Stomach smooth muscle (tissue), 2 donors: ENCODE results near the gene RNASEH2C.
A peak's percentile ranks its signal among the peaks of the same experiment; 100 is the strongest.
"Not testable (repeated sequence)": the region's sequence is repeated elsewhere in the genome, so short reads cannot be mapped to it uniquely, and the experiment has no call there.

ENCODE experiments used
- H3K27ac ChIP-seq: one replicate; pipeline ENCODE4 v1.7.0; 2013; ENCODE audit warnings: mild to moderate bottlenecking, low read length, inconsistent platforms
- H3K27me3 ChIP-seq, 2 donors: one replicate each; pipeline ENCODE4 v1.7.0; 2013; ENCODE audit warnings: low read length in 2 of 2; ENCODE audit not compliant: insufficient read depth in 2 of 2, control insufficient read depth in 1 of 2
- H3K36me3 ChIP-seq, 2 donors: one replicate each; pipeline ENCODE4 v1.7.0; 2013; ENCODE audit warnings: low read length in 2 of 2; ENCODE audit not compliant: control insufficient read depth in 2 of 2, insufficient read depth in 2 of 2
- H3K4me1 ChIP-seq: one replicate; pipeline ENCODE4 v1.7.0; 2013; ENCODE audit warnings: low read length; ENCODE audit not compliant: control insufficient read depth, insufficient read depth
- H3K4me3 ChIP-seq, 2 donors: one replicate each; pipeline ENCODE4 v1.7.0; 2013; ENCODE audit warnings: low read length in 2 of 2
- H3K9ac ChIP-seq, 2 donors: one replicate each; pipeline ENCODE4 v1.7.0; 2013; ENCODE audit warnings: low read length in 2 of 2, mild to moderate bottlenecking in 1 of 2
- H3K9me3 ChIP-seq, 2 donors: one replicate each; pipeline ENCODE4 v1.7.0; 2013; ENCODE audit warnings: low read length in 2 of 2; ENCODE audit not compliant: control insufficient read depth in 2 of 2
- donor health status: healthy.
- donor health status: Pancreatic carcinoma.

Gene RNASEH2C

GRCh38 chr11:65742353-65742752 is 21.8 kb upstream of the RNASEH2C start:
- no peaks in the 10 kb centered on the region for H3K4me1 ChIP-seq
- H3K36me3 ChIP-seq, result no peaks in the 10 kb centered on the region
- H3K27me3 ChIP-seq, result peaks cover 0 to 11% of the 10 kb centered on the region in 2 donors
- no peaks in the 10 kb centered on the region for H3K9me3 ChIP-seq
- no peak overlapping the region for H3K9ac ChIP-seq
- H3K27ac ChIP-seq, result no peak overlapping the region
- H3K4me3 ChIP-seq, result no peak overlapping the region

GRCh38 chr11:65741185-65741584 is 20.6 kb upstream of the RNASEH2C start:
- Histone ChIP-seq H3K9me3 (no peaks in the 10 kb centered on the region), H3K4me3 (no peak overlapping the region), H3K9ac (no peak overlapping the region), H3K36me3 (no peaks in the 10 kb centered on the region), H3K4me1 (no peaks in the 10 kb centered on the region), H3K27me3 (peaks cover 0 to 11% of the 10 kb centered on the region in 2 donors), H3K27ac (no peak overlapping the region)

GRCh38 chr11:65739022-65739421 is 18.4 kb upstream of the RNASEH2C start:
- Histone ChIP-seq H3K9me3 (no peaks in the 10 kb centered on the region), H3K36me3 (no peaks in the 10 kb centered on the region), H3K27me3 (peaks cover 0 to 11% of the 10 kb centered on the region in 2 donors), H3K4me3 (no peak overlapping the region), H3K9ac (no peak overlapping the region), H3K4me1 (no peaks in the 10 kb centered on the region), H3K27ac (no peak overlapping the region)

- Histone ChIP-seq H3K4me1 (no peaks in the 10 kb centered on the region), H3K27me3 (peaks cover 0 to 11% of the 10 kb centered on the region in 2 donors), H3K36me3 (no peaks in the 10 kb centered on the region), H3K4me3 (no peak overlapping the region), H3K9ac (no peak overlapping the region), H3K9me3 (peaks cover 0 to 2% of the 10 kb centered on the region in 2 donors), H3K27ac (no peak overlapping the region)
Measured at GRCh38 chr11:65736810-65737209, 16.2 kb upstream of the RNASEH2C start.

- H3K27ac ChIP-seq, H3K4me1 ChIP-seq, H3K9ac ChIP-seq, H3K27me3 ChIP-seq, H3K36me3 ChIP-seq, H3K4me3 ChIP-seq, H3K9me3 ChIP-seq: not testable (repeated sequence)
Measured at GRCh38 chr11:65735111-65735510, 14.5 kb upstream of the RNASEH2C start.

GRCh38 chr11:65730461-65730860 is 9.9 kb upstream of the RNASEH2C start:
- no peak overlapping the region for H3K9ac ChIP-seq
- H3K27ac ChIP-seq, result no peak overlapping the region
- no peaks in the 10 kb centered on the region for H3K36me3 ChIP-seq
- H3K9me3 ChIP-seq, result peaks cover 0 to 5% of the 10 kb centered on the region in 2 donors
- H3K4me1 ChIP-seq, result no peaks in the 10 kb centered on the region
- H3K4me3 ChIP-seq, result no peak overlapping the region
- H3K27me3 ChIP-seq, result peaks cover 0 to 2% of the 10 kb centered on the region in 2 donors

GRCh38 chr11:65727865-65728264 is 7.3 kb upstream of the RNASEH2C start:
- H3K9ac ChIP-seq, result no peak overlapping the region
- H3K27me3 ChIP-seq, result peaks cover 0 to 2% of the 10 kb centered on the region in 2 donors
- no peaks in the 10 kb centered on the region for H3K4me1 ChIP-seq
- peaks cover 0 to 5% of the 10 kb centered on the region in 2 donors for H3K9me3 ChIP-seq
- no peak overlapping the region for H3K27ac ChIP-seq
- no peak overlapping the region for H3K4me3 ChIP-seq
- H3K36me3 ChIP-seq, result no peaks in the 10 kb centered on the region

GRCh38 chr11:65726660-65727059 is 6.1 kb upstream of the RNASEH2C start:
- peaks cover 0 to 1% of the 10 kb centered on the region in 2 donors for H3K9me3 ChIP-seq
- no peak overlapping the region for H3K9ac ChIP-seq
- no peak overlapping the region for H3K27ac ChIP-seq
- peaks cover 0 to 2% of the 10 kb centered on the region in 2 donors for H3K27me3 ChIP-seq
- no peaks in the 10 kb centered on the region for H3K36me3 ChIP-seq
- no peaks in the 10 kb centered on the region for H3K4me1 ChIP-seq
- H3K4me3 ChIP-seq, result no peak overlapping the region

- Histone ChIP-seq H3K4me1 (peaks cover 24% of the 10 kb centered on the region), H3K9ac (no peak overlapping the region), H3K4me3 (no peak overlapping the region), H3K9me3 (no peaks in the 10 kb centered on the region), H3K27me3 (peaks cover 0 to 2% of the 10 kb centered on the region in 2 donors), H3K36me3 (peaks cover 16 to 20% of the 10 kb centered on the region in 2 donors), H3K27ac (no peak overlapping the region)
Measured at GRCh38 chr11:65722261-65722660, 1.7 kb upstream of the RNASEH2C start.

GRCh38 chr11:65719871-65720210 is 757 bp downstream of the RNASEH2C start:
- H3K4me1 ChIP-seq, result peaks cover 24% of the 10 kb centered on the region
- no peaks in the 10 kb centered on the region for H3K27me3 ChIP-seq
- H3K27ac ChIP-seq, result peak overlapping the region; percentile 66
- H3K36me3 ChIP-seq, result peaks cover 33 to 41% of the 10 kb centered on the region in 2 donors
- H3K9ac ChIP-seq, result peak overlapping the region; percentile 76 to 84
- H3K9me3 ChIP-seq, result no peaks in the 10 kb centered on the region
- H3K4me3 ChIP-seq, result peak overlapping the region; percentile 81 to 94

GRCh38 chr11:65718964-65719492 is 1.6 kb downstream of the RNASEH2C start:
- Histone ChIP-seq H3K27me3 (no peaks in the 10 kb centered on the region), H3K9me3 (no peaks in the 10 kb centered on the region), H3K9ac (peak overlapping the region; percentile 13 to 76), H3K4me1 (peaks cover 27% of the 10 kb centered on the region), H3K36me3 (peaks cover 41 to 49% of the 10 kb centered on the region in 2 donors), H3K27ac (peak overlapping the region; percentile 66), H3K4me3 (peak overlapping the region in 1 of 2 donors; percentile 94)
